Osteocyte (in vitro differentiated cells): ENCODE measurements around the gene GOSR2. TPM values are rescaled to one million over a fixed set of nuclear protein-coding genes. Genes with fewer than 3 reads are reported as not detected.

Experiments used
- DNase-seq: peaks from one replicate; pipeline ENCODE4 v3.0.0; 2021; ENCODE audit warnings: mixed read lengths; ENCODE audit not compliant: unreplicated experiment; ENCODE audit errors: extremely low spot score
- H3K27ac Mint-ChIP-seq: one replicate; pipeline ENCODE4 v1.8.0; 2021; ENCODE audit warnings: mild to moderate bottlenecking, mixed read lengths; ENCODE audit not compliant: unreplicated experiment
- H3K27me3 Mint-ChIP-seq: one replicate; pipeline ENCODE4 v1.8.0; 2021; ENCODE audit warnings: mixed read lengths; ENCODE audit not compliant: unreplicated experiment
- H3K36me3 Mint-ChIP-seq: one replicate; pipeline ENCODE4 v1.8.0; 2021; ENCODE audit warnings: mixed read lengths; ENCODE audit not compliant: unreplicated experiment
- H3K4me1 Mint-ChIP-seq: one replicate; pipeline ENCODE4 v1.8.0; 2021; ENCODE audit warnings: mixed read lengths; ENCODE audit not compliant: unreplicated experiment
- H3K4me3 Mint-ChIP-seq: one replicate; pipeline ENCODE4 v1.8.0; 2021; ENCODE audit warnings: mild to moderate bottlenecking, moderate library complexity, mixed read lengths; ENCODE audit not compliant: unreplicated experiment
- H3K9me3 Mint-ChIP-seq: one replicate; pipeline ENCODE4 v1.8.0; 2021; ENCODE audit warnings: mixed read lengths; ENCODE audit not compliant: unreplicated experiment
- CTCF ChIP-seq: fragments of 200-600 bp; sonication (generic); IDR thresholded peaks from 2 replicates; pipeline ENCODE4 v1.5.0; 2021; ENCODE audit warnings: antibody characterized with exemption, mild to moderate bottlenecking, moderate library complexity
- total RNA-seq: library from RNA; stranded (reverse); gene quantifications from 2 replicates; pipeline ENCODE4 v1.2.1, GENCODE V29; 2021

Gene GOSR2
- total RNA-seq, 1 donor from 2014 or later, result 63.7 TPM

- peak; percentile 90 for TF ChIP-seq CTCF
- H3K4me1 Mint-ChIP-seq, result peaks cover 1% of the 10 kb centered on the region
- H3K27ac Mint-ChIP-seq, result peak overlapping the region; percentile 32
- peak; percentile 92 for DNase-seq
- peaks cover 24% of the 10 kb centered on the region for H3K36me3 Mint-ChIP-seq
- H3K9me3 Mint-ChIP-seq, result no peaks in the 10 kb centered on the region
- no peaks in the 10 kb centered on the region for H3K27me3 Mint-ChIP-seq
- H3K4me3 Mint-ChIP-seq, result no peak overlapping the region
Measured at GRCh38 chr17:46940692-46941404, 17.9 kb downstream of the GOSR2 start.

- no peak overlapping the region for H3K4me3 Mint-ChIP-seq
- DNase-seq, result no peak
Measured at GRCh38 chr17:46942441-46943217, 19.7 kb downstream of the GOSR2 start.

GRCh38 chr17:46943218-46943500, 20.2 kb downstream of the GOSR2 start:
- TF ChIP-seq CTCF, result no peak
- H3K27ac Mint-ChIP-seq, result no peak overlapping the region

More at GRCh38 chr17:46942441-46943217, 19.7 kb downstream of the GOSR2 start:
- Mint-ChIP-seq H3K36me3 (peaks cover 12% of the 10 kb centered on the region), H3K4me1 (peaks cover 1% of the 10 kb centered on the region), H3K9me3 (no peaks in the 10 kb centered on the region), H3K27me3 (peaks cover 5% of the 10 kb centered on the region), H3K27ac (no peak overlapping the region)
- peak; percentile 78 for TF ChIP-seq CTCF

GRCh38 chr17:46943501-46944393, 20.8 kb downstream of the GOSR2 start:
- H3K4me1 Mint-ChIP-seq, result peaks cover 1% of the 10 kb centered on the region
- H3K36me3 Mint-ChIP-seq, result peaks cover 5% of the 10 kb centered on the region
- no peaks in the 10 kb centered on the region for H3K9me3 Mint-ChIP-seq
- H3K27ac Mint-ChIP-seq, result no peak overlapping the region
- no peak for TF ChIP-seq CTCF
- no peak overlapping the region for H3K4me3 Mint-ChIP-seq
- peaks cover 5% of the 10 kb centered on the region for H3K27me3 Mint-ChIP-seq
- DNase-seq, result no peak

More at GRCh38 chr17:46943218-46943500, 20.2 kb downstream of the GOSR2 start:
- peaks cover 10% of the 10 kb centered on the region for H3K36me3 Mint-ChIP-seq
- H3K27me3 Mint-ChIP-seq, result peaks cover 5% of the 10 kb centered on the region
- peaks cover 1% of the 10 kb centered on the region for H3K4me1 Mint-ChIP-seq
- no peak overlapping the region for H3K4me3 Mint-ChIP-seq
- no peaks in the 10 kb centered on the region for H3K9me3 Mint-ChIP-seq
- no peak for DNase-seq
